Sigmoid colon (tissue), 4 donors: ENCODE data around the gene MAST1.

Experiments
- EP300 ChIP-seq, 4 donors: sonication (generic); formaldehyde crosslinking; IDR thresholded peaks; one replicate each; pipeline ENCODE4 v1.6.1; 2017; ENCODE audit warnings: antibody characterized with exemption in 4 of 4
- POLR2A ChIP-seq, 2 donors: fragments of 450-650 bp; IDR thresholded peaks; one replicate each; pipeline ENCODE4 v1.6.1; 2016; ENCODE audit warnings: antibody characterized with exemption in 2 of 2, mild to moderate bottlenecking in 2 of 2, moderate library complexity in 2 of 2
- POLR2AphosphoS5 ChIP-seq, 4 donors: sonication (generic); formaldehyde crosslinking; IDR thresholded peaks; one replicate each; pipeline ENCODE4 v1.6.1; 2017; ENCODE audit warnings: antibody characterized with exemption in 4 of 4
- TF ChIP-seq, protein P1 (sequence below), 4 experiments: fragments of 450-650 bp in 3 of 4; fragments of 200-600 bp in 1 of 4; IDR thresholded peaks; one replicate each; pipeline ENCODE4 v1.5.1; 2016 to 2019; ENCODE audit warnings: antibody characterized with exemption in 4 of 4, mild to moderate bottlenecking in 3 of 4, moderate library complexity in 2 of 4

GRCh38 chr19:12880551-12881171 lies 42.3 kb downstream of the MAST1 start:
- TF ChIP-seq, protein P1, sequence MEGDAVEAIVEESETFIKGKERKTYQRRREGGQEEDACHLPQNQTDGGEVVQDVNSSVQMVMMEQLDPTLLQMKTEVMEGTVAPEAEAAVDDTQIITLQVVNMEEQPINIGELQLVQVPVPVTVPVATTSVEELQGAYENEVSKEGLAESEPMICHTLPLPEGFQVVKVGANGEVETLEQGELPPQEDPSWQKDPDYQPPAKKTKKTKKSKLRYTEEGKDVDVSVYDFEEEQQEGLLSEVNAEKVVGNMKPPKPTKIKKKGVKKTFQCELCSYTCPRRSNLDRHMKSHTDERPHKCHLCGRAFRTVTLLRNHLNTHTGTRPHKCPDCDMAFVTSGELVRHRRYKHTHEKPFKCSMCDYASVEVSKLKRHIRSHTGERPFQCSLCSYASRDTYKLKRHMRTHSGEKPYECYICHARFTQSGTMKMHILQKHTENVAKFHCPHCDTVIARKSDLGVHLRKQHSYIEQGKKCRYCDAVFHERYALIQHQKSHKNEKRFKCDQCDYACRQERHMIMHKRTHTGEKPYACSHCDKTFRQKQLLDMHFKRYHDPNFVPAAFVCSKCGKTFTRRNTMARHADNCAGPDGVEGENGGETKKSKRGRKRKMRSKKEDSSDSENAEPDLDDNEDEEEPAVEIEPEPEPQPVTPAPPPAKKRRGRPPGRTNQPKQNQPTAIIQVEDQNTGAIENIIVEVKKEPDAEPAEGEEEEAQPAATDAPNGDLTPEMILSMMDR (IDR thresholded peaks at IDR 0.05), result peak in 1 of 4 experiments; percentile 14
- TF ChIP-seq POLR2AphosphoS5 (IDR thresholded peaks at IDR 0.05) (no peak), POLR2A (IDR thresholded peaks at IDR 0.05) (no peak), EP300 (IDR thresholded peaks at IDR 0.05) (no peak)
